Memory B cell (primary cell): ENCODE measurements around the gene WNT5B.
"Not testable (repeated sequence)": the region's sequence is repeated elsewhere in the genome, so short reads cannot be mapped to it uniquely, and the experiment has no call there.

ENCODE experiments used
- ATAC-seq: fragments of 150-1000 bp; cut with Tn5 transposase; 2 replicates; pipeline ENCODE4 v1.10.0; 2021; ENCODE audit warnings: low read depth, mild to moderate bottlenecking, moderate library complexity
- DNase-seq, 2 donors: peaks; one replicate each; pipeline ENCODE4 v3.0.0; 2022; ENCODE audit warnings: low spot score in 2 of 2
- H3K27ac Mint-ChIP-seq: one replicate; pipeline ENCODE4 v1.8.0; 2022; ENCODE audit warnings: mild to moderate bottlenecking, moderate library complexity, mixed read lengths
- H3K27me3 Mint-ChIP-seq: one replicate; pipeline ENCODE4 v1.8.0; 2022; ENCODE audit warnings: mixed read lengths
- H3K36me3 Mint-ChIP-seq: one replicate; pipeline ENCODE4 v1.8.0; 2022; ENCODE audit warnings: mild to moderate bottlenecking, mixed read lengths
- H3K4me1 Mint-ChIP-seq: one replicate; pipeline ENCODE4 v1.8.0; 2022; ENCODE audit warnings: mixed read lengths
- H3K4me3 Mint-ChIP-seq: one replicate; pipeline ENCODE4 v1.8.0; 2022; ENCODE audit warnings: mild to moderate bottlenecking, moderate library complexity, mixed read lengths
- H3K9me3 Mint-ChIP-seq: one replicate; pipeline ENCODE4 v1.8.0; 2022; ENCODE audit warnings: mixed read lengths

WNT5B gene

GRCh38 chr12:1691123-1692007 lies 62.3 kb downstream of the WNT5B start:
- Mint-ChIP-seq H3K9me3 (no peaks in the 10 kb centered on the region), H3K36me3 (peaks cover 2% of the 10 kb centered on the region), H3K27ac (peak overlapping the region; percentile 94), H3K4me3 (peak overlapping the region; percentile 91), H3K27me3 (no peaks in the 10 kb centered on the region), H3K4me1 (peaks cover 25% of the 10 kb centered on the region)
- ATAC-seq (peak; percentile 24), DNase-seq (no peak)

- no peaks in the 10 kb centered on the region for H3K9me3 Mint-ChIP-seq
- H3K27me3 Mint-ChIP-seq = no peaks in the 10 kb centered on the region
- H3K4me1 Mint-ChIP-seq = peaks cover 31% of the 10 kb centered on the region
- peak overlapping the region; percentile 94 for H3K27ac Mint-ChIP-seq
- no peak for ATAC-seq
- peak overlapping the region; percentile 91 for H3K4me3 Mint-ChIP-seq
- no peak for DNase-seq
- H3K36me3 Mint-ChIP-seq = peaks cover 2% of the 10 kb centered on the region
These were observed 63.2 kb downstream of the WNT5B start for GRCh38 chr12:1692226-1692625.

- Mint-ChIP-seq H3K27ac (peak overlapping the region; percentile 30), H3K4me3 (peak overlapping the region; percentile 54), H3K4me1 (peaks cover 35% of the 10 kb centered on the region), H3K9me3 (no peaks in the 10 kb centered on the region), H3K27me3 (no peaks in the 10 kb centered on the region), H3K36me3 (peaks cover 3% of the 10 kb centered on the region)
- DNase-seq (no peak), ATAC-seq (peak; percentile 15)
These were observed 64.0 kb downstream of the WNT5B start for GRCh38 chr12:1692895-1693610.

DNA sequence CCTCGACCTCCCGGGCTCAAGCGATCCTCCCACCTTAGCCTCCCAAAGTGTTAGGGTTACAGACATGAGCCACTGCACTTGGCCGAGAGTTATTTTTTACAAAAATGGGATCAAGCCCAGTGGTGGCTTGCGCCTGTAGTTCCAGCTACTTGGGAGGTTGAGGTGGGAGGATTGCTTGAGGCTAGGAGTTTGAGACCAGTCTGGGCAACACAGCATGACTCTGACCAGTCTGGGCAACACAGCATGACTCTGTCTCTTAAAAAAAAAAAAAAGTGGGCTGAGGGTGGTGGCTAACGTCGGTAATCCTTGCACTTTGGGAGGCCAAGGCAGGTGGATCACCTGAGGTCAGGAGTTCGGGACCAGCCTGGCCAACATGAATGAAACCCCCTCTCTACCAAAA lies 66.1 kb downstream of the WNT5B start:
- not testable (repeated sequence) for ATAC-seq, H3K27me3 Mint-ChIP-seq, DNase-seq, H3K4me3 Mint-ChIP-seq, H3K27ac Mint-ChIP-seq, H3K9me3 Mint-ChIP-seq, H3K36me3 Mint-ChIP-seq
- peaks cover 38% of the 10 kb centered on the region for H3K4me1 Mint-ChIP-seq

GRCh38 chr12:1695886-1696670 lies 67.0 kb downstream of the WNT5B start:
- Mint-ChIP-seq H3K27me3 (no peaks in the 10 kb centered on the region), H3K4me1 (peaks cover 40% of the 10 kb centered on the region), H3K4me3 (no peak overlapping the region), H3K36me3 (peaks cover 6% of the 10 kb centered on the region), H3K27ac (no peak overlapping the region), H3K9me3 (no peaks in the 10 kb centered on the region)
- ATAC-seq (no peak), DNase-seq (no peak)

GRCh38 chr12:1696800-1697199 lies 67.8 kb downstream of the WNT5B start:
- Mint-ChIP-seq H3K36me3 (peaks cover 6% of the 10 kb centered on the region), H3K27me3 (no peaks in the 10 kb centered on the region), H3K4me1 (peaks cover 36% of the 10 kb centered on the region), H3K4me3 (no peak overlapping the region), H3K27ac (no peak overlapping the region), H3K9me3 (no peaks in the 10 kb centered on the region)
- DNase-seq (no peak), ATAC-seq (no peak)
